AG20443 (cell line): ENCODE data around the gene MINAR2.

ENCODE experiments used
- DNase-seq: peaks from one replicate; pipeline ENCODE4 v3.0.0; 2012; ENCODE audit warnings: low spot score, mixed read lengths

MINAR2 gene

DNA sequence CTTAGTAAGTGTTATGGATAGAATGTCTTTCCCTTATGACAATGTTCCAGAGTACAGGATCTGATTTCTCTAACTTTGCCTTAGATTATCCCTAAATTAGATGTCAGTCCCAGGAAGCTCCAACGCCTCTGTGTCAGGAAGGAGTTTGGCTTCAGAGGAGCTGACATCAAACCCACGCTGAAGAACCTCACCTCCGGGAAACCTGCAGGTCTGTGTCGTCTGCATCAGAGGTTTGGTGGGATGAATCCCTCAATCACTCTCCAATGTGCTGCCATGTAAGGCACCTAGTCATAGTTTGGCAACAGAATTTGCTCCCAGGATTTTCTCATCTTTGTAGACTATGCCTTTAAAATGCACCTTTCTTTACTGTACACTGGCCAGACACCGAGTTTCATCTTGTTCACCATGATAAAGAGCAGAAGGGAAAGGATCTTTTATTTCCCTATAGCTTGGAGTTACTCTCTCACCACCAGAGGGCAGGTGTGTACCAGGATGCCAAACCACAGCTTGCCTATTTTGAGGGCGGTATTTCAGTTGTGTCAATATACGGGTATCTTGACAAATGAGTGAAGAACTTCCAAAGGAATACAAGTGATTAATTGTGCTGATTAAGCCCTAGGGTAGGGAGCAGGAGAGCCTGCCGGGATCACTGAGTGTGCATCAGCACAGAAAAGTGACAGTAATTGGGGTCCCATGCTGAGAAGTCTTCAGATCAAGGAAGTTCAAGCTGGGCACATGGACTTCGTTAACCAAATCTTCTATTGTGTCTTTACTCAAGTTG is 23.4 kb downstream of the MINAR2 start:
- DNase-seq = peak; percentile 63

- no peak for DNase-seq
Observed at GRCh38 chr5:129773376-129773775, 25.5 kb downstream of the MINAR2 start.

DNA sequence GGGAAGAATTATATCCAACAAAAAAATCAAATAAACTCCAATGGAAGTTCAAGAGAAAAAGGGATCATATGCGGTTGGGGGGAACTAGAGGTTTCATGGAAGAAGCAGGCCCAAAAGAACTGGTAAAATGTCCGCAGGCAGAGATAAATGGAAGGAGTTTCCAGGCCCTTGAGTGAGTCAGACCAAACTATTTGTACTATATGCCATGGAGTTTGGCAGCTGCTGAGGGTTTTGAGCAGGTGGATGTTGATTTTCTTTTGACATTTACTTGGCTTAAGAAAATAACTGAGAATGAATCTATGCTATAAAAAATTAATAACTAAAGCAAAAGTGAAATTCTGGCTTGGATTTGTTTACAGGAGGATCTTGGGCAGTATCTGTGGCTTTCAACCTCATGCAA is 33.7 kb downstream of the MINAR2 start:
- DNase-seq = no peak

- no peak for DNase-seq
Observed at GRCh38 chr5:129803403-129803802, 55.5 kb downstream of the MINAR2 start.

DNA sequence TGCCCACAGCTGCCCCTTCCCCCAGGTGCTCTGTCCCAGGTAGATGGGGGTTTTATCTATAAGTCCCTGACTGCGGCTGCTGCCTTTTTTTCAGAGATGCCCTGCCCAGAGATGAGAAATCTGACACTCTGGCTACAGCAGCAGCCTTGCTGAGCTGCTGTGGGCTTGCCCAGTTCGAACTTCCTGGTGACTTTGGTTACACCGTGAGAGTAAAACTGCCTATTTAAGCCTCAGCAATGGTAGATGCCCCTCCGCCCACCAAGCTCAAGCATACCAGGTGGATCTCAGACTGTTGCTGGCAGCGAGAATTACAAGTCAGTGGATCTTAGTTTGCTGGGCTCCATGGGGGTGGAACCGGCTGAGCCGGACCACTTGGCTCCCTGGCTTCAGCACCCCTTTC is 56.8 kb downstream of the MINAR2 start:
- no peak for DNase-seq

DNA sequence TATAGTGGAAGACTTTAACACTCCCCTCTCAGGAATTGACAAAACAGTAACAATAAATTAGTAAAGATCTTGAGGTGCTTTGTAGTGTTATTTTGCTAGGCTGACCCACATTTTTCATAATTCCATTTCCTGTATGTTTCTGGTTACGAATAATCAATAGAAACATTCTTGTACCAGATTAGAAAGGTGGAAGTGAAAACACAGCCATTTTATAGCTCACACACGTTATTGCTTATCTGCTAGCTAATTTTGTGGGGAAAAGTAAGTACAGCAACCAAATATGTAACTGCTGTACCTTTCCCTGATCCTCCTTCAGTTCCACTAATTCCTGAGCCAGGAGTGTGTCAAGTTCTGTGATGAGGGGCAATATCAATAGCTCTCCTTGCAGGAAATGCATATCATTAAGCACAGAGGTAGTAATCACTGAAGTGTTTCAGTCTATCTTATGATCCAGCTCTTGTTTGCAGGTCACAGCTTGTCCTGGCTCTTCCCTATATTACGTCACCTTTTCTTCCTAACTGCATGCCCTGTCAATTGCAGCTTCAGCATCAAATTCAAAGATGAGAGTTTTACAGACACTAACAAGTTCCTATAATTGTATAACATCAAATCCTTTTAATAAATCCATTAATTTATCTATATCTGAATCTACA is 59.4 kb downstream of the MINAR2 start:
- no peak for DNase-seq
